ENCODE data around the gene ZNF8.

ZNF8 gene

DNA sequence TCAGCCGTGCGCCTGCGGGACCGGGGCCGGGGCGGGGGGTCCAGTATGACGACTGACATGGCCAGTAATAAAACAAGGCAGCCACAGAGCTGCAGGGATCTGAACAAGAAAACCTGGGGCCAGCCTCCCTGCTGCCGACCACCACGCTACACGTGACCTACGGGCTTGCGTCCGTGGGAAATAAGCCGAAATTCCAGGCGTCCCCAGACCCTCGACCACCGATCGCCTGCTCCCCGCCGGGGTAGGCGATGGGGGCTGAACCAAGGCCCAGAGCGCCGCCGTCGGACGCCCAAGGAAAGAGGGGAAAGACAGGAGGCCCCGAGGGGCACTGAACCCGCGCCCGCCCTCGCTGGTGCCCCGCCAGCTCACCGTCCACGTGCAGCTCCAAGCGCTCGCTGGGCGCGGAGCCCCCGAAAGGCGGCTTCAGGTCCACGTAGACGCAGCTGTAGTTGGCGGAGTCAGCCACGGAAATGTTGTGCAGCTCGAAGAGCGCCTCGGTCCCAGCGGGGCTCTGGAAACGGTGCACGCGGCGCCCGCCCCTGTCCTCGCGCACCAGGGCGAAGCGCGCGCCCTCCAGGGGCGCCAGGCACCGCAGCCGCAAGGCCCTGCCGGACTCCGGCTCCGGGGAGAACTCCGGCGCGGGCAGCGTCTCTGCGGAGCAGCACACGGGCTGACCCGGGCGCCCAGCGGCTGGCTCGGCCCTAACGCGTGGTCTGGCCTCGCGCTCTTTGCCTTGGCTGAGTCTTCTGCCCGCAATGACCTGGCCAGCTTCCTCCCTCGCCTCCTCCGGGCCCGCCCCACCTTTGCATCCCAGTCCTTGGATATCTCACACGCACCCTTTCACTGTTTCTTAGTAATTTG lies 71.5 kb downstream of the ZNF8 start:
- no peak overlapping the region for H3K4me3 ChIP-seq (replicated peaks in 1 of 2; ENCODE audit: low read depth in 2 of 2, low read length in 2 of 2)
- TF ChIP-seq CTCF (IDR thresholded peaks at IDR 0.05; ENCODE audit: low read depth, low read length) = no peak
- peak in 1 of 2 donors; percentile 15 for DNase-seq (ENCODE audit: low read depth in 2 of 2)

DNA sequence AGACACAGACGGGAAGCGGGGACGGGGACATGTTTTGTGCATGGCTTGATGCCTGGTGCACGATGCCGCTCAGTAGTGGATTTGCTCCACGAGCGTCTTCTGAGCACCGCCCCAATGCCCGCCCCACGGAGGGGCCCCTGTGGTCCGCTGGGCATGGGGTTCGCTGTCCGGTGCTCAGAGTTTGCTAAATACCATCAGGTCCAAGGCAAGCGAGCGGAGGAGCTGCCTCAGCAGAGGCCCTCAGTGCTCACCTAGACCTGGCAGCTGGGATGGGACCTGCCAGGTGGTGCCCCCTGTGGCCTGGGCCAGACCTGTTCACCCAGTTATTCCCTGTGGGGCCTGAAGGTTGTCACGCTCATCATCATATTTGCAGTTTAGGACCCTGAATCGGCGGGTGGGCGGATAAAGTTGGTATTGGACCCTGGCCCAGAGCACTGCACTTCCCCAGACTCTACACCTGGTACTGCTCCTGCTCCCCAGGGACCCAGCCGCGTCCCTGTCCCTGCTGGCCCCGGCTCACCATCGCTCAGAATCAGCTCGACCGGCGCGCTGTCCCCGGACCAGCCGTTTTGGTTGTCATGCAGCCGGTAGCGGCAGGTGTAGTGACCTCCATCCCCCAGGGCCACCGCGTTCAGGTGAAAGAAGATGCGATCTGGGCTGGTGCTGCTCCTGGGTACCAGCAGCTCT lies 72.3 kb downstream of the ZNF8 start:
- no peak overlapping the region for H3K4me3 ChIP-seq (replicated peaks in 1 of 2; ENCODE audit: low read depth in 2 of 2, low read length in 2 of 2)
- no peak for DNase-seq (ENCODE audit: low read depth in 2 of 2)
- no peak for TF ChIP-seq CTCF (IDR thresholded peaks at IDR 0.05; ENCODE audit: low read depth, low read length)

- DNase-seq (ENCODE audit: low read depth in 2 of 2) = no peak
- H3K4me3 ChIP-seq (replicated peaks in 1 of 2; ENCODE audit: low read depth in 2 of 2, low read length in 2 of 2) = no peak overlapping the region
- no peak for TF ChIP-seq CTCF (IDR thresholded peaks at IDR 0.05; ENCODE audit: low read depth, low read length)
These were observed 72.8 kb downstream of the ZNF8 start for GRCh38 chr19:58351558-58351878.

DNA sequence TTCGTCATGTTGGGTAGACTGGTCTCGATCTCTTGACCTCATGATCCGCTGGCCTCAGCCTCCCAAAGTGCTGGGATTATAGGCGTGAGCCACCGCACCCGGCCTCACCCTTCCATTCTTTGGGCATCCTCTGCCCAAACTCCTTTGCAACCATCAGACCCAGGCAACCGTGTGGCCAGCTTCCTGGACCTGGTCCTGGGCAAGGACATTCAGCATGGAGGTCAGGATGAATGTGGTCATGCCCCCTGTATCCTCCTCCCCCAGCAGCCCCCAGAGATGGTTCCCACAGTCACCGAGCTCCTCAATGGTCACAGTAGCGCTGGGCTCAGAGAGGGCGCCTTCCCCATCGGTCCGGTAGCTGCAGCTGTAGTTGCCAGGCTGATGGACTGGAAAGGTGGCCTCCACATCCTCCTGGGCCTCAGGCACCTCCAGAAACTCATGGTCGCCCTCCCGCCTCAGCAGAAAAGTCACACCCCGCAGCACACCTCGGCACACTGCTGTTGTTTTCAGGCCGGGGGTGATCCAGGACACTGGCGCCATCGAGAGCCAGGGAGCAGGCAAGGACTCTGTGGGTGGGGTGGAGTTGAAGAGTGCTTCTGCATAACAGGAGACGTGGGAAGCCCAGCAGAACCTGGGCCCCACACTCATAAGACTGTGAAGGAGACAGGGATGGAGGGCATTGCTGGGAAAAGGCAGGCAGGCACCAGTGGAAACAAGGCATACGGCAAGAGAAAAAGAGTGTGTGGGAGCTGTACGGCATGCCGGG lies 73.4 kb downstream of the ZNF8 start:
- no peak for DNase-seq (ENCODE audit: low read depth in 2 of 2)
- no peak overlapping the region for H3K4me3 ChIP-seq (replicated peaks in 1 of 2; ENCODE audit: low read depth in 2 of 2, low read length in 2 of 2)
- no peak for TF ChIP-seq CTCF (IDR thresholded peaks at IDR 0.05; ENCODE audit: low read depth, low read length)
